Dermis microvascular lymphatic vessel endothelial cell (primary cell): ENCODE measurements around the gene HELB. TPM values are rescaled to one million over a fixed set of nuclear protein-coding genes. Genes with fewer than 3 reads are reported as not detected.

ENCODE experiments used
- DNase-seq, 2 donors: peaks; one replicate each; pipeline versions ENCODE4 v3.0.0 to v3.0.0-alpha.2; 2010; ENCODE audit warnings: low read depth in 2 of 2
- total RNA-seq: library from RNA; depleted of rRNA; stranded (reverse); fragments of >200 nt; gene quantifications from 2 replicates; pipeline ENCODE4 v1.2.1, GENCODE V29; 2014

Gene HELB
- total RNA-seq, 1 donor from 2014 or later = 0.77 TPM

DNA sequence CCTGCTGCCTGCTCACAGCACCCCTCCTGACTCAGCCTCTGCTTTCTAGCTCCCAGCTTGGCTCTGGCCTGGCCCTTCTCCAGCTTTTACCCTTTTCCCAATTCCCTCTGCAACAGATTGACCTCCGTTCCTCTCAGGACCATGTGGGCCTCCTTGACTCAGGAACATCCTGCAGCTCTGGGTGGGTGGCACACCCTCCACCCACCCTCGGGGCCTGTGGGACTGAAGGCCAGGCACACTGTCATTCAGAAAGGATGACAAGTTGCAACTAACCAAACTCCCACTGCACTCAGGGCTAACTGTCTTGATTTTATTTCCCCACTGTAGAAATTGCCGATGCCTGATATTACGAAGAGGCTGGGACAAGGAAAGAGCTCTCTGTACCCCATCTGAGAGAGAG, 59.4 kb downstream of the HELB start:
- DNase-seq = no peak

DNA sequence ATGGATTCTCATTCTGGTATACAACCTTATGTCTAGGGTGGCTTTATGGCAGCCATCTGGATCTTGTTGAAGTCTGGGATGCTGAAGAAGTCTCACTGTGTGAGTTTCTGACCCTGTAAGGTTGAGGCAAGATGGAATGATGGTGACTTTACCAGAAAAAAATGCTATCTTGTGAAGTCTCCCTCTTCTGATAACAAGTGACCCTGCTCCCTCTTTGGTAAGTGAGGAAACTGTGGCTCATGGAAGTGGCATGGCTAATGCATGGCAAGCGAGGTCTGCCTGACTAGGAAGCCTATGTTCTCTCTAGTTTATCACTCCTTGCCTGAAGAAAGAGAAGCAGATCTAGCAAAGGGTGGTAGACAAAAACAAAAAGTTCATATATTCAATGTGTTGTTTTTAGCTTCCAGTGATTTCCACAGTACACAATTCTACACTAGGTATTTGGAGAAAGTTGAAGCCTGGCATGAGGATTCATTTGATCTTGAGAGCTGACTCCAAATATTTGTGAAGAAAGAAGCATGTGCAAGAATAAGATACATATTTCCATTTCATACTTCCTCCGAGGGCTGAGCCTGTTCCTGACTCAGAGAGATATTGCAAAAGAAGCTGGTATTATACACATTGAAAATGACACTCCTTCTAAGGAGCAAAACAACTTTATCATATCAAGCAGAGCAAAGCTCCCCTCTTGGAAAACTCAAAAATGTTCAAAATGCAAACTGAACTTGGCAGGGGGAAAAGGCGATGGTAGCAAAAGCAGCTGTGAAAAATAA, 63.6 kb downstream of the HELB start:
- no peak for DNase-seq

DNA sequence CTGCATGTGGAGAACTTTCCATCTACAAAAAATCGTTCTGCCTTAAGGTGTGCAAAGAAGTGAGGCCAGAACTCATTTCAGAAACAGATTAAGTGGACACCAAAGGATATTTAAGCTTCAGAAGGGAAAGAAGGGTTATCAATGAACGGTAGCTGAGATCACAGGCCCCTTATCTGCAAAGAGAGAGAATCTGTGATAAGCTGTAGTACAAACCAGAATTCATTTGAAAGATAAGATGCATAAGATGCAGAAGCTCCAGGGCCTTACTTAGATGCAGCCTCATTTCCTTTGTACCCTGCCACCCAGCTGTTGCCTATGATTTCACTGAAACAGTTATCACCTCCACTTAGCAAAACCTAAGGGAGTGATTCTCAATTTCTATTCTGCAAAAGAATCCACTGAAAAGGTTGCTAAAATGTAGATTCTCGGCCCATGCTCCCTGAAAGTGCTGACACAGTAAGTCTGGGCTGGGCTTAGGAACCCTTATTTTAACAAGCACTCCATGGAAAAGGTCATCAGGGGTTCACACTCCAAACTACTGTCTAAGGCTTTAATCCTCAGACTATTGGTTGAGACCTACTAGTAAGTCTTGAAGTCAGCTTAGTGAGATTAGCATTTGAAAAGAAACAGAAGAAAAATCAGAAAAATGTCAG, 64.8 kb downstream of the HELB start:
- no peak for DNase-seq

DNA sequence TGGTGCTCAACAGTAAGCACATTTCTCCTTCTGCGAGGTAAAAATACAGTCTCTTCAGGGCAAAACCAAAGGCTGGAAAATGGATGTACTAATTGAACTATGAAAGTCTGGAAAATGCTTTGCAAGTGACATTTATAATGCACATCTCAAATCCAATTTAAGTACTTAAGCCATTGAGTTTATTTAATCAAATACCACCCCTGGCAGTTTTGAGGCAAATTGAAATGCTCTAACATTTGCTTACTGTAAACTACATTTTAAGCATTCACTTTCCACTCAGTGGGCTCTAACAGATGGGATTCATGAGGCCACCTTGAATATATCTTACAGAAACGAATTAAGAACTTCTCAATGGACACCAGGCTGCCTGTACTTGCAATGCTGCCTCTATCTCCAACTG, 69.7 kb downstream of the HELB start:
- DNase-seq = no peak

DNA sequence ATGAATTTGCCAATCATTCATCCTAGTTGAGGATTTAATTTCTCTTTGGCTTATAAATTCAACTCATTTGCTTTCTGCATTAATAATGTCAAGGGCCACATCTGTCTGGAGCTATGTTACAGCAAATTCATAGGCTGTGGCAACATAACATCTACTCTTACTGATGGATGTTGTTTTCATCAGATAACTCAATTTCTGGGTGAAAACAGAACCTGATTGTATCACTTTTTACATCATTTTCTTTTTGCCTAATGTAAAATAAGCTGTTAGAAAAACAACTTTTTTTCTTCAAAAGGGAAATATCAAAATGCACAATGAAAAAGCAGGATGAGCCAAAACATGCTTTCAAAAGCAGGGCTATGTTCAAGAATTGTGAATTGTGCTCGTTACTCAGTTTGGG, 73.3 kb downstream of the HELB start:
- no peak for DNase-seq

DNA sequence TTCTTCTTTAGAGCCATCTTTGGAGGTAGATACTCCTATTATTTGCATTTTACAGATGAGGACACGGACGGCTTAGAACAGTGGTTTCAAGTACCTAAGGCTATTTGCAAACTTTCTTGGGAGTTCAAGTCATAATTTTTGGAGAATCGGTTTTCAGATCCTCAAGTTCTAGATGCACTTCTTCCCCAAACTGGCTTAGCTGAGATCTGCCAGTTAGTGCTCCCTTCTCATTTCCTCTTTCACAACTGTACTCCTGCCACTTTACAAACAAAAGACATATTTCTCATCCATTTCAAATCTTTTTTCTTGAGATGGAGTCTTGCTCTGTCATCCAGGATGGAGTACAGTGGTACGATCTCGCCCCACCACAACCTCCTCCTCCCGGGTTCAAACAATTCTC, 77.3 kb downstream of the HELB start:
- DNase-seq = no peak

DNA sequence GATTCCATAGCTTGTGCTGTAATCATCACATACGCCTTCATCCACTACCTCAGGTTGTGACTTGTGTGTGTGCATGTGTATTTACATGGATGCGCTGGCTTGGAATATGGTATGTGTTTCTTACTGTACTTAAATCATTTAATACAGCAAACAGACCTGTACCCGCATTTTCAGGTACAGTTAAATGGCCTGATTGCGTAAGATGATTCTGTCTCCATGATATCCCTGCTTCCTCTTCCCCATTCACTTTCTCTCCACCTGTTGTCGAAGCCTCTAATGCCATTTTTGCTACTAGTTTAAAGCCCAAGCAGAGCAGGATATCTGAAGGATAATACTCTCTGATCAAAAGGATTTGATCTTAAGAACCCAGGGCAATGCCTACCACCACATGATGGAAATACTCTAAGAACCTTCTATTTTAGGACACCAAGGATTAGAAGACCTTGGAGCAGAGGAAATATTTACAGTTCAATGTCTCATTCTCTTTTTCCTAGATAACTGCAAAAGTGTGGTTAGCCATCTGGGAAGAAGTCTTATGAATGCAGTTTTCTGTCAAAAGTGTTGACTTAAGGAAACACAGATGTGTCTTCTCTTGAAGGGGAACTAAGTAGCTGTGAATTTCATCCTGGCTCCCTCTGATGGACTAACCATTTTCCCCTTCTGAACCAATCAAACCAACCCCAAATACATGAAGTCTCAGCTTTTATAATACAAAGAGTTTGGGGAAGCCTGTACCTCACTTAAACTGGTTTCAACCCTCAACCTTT, 78.7 kb downstream of the HELB start:
- DNase-seq = no peak

DNA sequence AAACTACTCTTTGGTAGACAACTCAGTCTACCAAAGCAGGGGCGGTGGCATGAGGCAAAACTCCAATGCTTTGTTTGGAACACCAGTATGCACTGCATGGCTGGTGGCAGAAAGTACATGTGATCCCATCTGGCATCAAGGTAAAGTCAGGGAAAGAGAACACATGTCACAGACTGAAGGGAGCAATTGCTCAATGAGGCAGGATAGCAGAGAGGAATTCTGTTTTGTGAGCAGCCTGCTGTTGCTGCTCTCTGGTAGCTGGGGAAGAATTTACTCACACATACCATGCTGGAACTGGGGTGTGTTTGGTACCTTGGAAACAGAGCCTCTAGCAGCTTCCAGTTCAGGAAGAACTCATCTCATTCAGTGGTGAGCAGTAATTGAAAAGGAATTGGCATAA, 84.8 kb downstream of the HELB start:
- DNase-seq = no peak

Other genes with a start within 250 kb of the HELB start
- gene LLPH, start 171.7 kb upstream of the HELB start, total RNA-seq = 1.9 TPM in 2 replicates
- gene TMBIM4, start 132.5 kb upstream of the HELB start, total RNA-seq = 60.2 and 79.5 TPM in 2 replicates
- gene IRAK3, start 113.3 kb upstream of the HELB start, total RNA-seq = 9.5 and 14.5 TPM in 2 replicates